ENCODE data around the gene PRM2. TPM values are rescaled to one million over a fixed set of nuclear protein-coding genes. Genes with fewer than 3 reads are reported as not detected.

The PRM2 gene
- total and polyA plus RNA-seq, 12 donors: not detected

- no peak for TF ChIP-seq CTCF (IDR thresholded peaks at IDR 0.05)
- H3K9me3 ChIP-seq: no peaks in the 10 kb centered on the region
- H3K4me3 ChIP-seq: no peak within 1 kb of the TSS
- intact Hi-C loops (cut with DNase I): loop anchor here in 1 of 10 donors (10.0 kb wide), 1 partner anchor 86 kb away; no protein-coding TSS in a partner anchor
- ATAC-seq: no peak
- WGBS, 2 donors: 86 to 96% methylated on average over 11 of the region's 11 CpGs
- H3K27me3 ChIP-seq: no peaks in the 10 kb centered on the region
- no peaks in the 10 kb centered on the region for H3K36me3 ChIP-seq
- DNase-seq: no peak
- peaks cover 0 to 4% (median 0%) of the 10 kb centered on the region in 9 donors for H3K4me1 ChIP-seq
- H3K27ac ChIP-seq: no peak within 1 kb of the TSS
Measured at GRCh38 chr16:11268921-11269375, 7.3 kb downstream of the PRM2 start, which contains the start of gene TNP2. Gene TNP2 (minus strand): TSS chr16:11269325. CDS start chr16:11269262, 63 bp downstream.

- peaks cover 0 to 7% (median 0%) of the 10 kb centered on the region in 9 donors for H3K4me1 ChIP-seq
- intact Hi-C loops (cut with DNase I): loop anchor here in 1 of 10 donors (10.0 kb wide), 1 partner anchor 90 kb away; no protein-coding TSS in a partner anchor
- 79 to 82% methylated on average over 7 of the region's 7 CpGs for WGBS, 2 donors
- ATAC-seq: no peak
- no peak overlapping the region for H3K27ac ChIP-seq
- H3K9me3 ChIP-seq: no peaks in the 10 kb centered on the region
- H3K36me3 ChIP-seq: no peaks in the 10 kb centered on the region
- DNase-seq: no peak
- H3K27me3 ChIP-seq: no peaks in the 10 kb centered on the region
- no peak for TF ChIP-seq CTCF (IDR thresholded peaks at IDR 0.05)
- H3K4me3 ChIP-seq: no peak overlapping the region
Measured at GRCh38 chr16:11265124-11265523, 11.2 kb downstream of the PRM2 start.

GRCh38 chr16:11264155-11264832 is 12.0 kb downstream of the PRM2 start:
- no peaks in the 10 kb centered on the region for H3K27me3 ChIP-seq
- no peak for ATAC-seq
- WGBS, 2 donors: 81 to 85% methylated on average over 9 of the region's 9 CpGs
- no peak for DNase-seq
- H3K4me1 ChIP-seq: peaks cover 0 to 11% (median 3%) of the 10 kb centered on the region in 9 donors
- H3K36me3 ChIP-seq: no peaks in the 10 kb centered on the region
- no peak overlapping the region for H3K4me3 ChIP-seq
- no peaks in the 10 kb centered on the region for H3K9me3 ChIP-seq
- no peak for TF ChIP-seq CTCF (IDR thresholded peaks at IDR 0.05)
- H3K27ac ChIP-seq: no peak overlapping the region
- intact Hi-C loops (cut with DNase I): loop anchor here in 2 of 10 donors (5.0 to 10.0 kb wide), 2 partner anchors 91 to 93 kb away; no protein-coding TSS in a partner anchor

GRCh38 chr16:11263737-11264136 is 12.5 kb downstream of the PRM2 start:
- TF ChIP-seq CTCF (IDR thresholded peaks at IDR 0.05): no peak
- no peak overlapping the region for H3K4me3 ChIP-seq
- WGBS, 2 donors: 60 to 75% methylated on average over 4 of the region's 4 CpGs
- H3K4me1 ChIP-seq: peaks cover 2 to 16% (median 8%) of the 10 kb centered on the region in 9 donors
- no peaks in the 10 kb centered on the region for H3K36me3 ChIP-seq
- no peaks in the 10 kb centered on the region for H3K9me3 ChIP-seq
- intact Hi-C loops (cut with DNase I): loop anchor here in 2 of 10 donors (5.0 to 10.0 kb wide), 2 partner anchors 91 to 94 kb away; no protein-coding TSS in a partner anchor
- DNase-seq: no peak
- no peak for ATAC-seq
- H3K27me3 ChIP-seq: no peaks in the 10 kb centered on the region
- no peak overlapping the region for H3K27ac ChIP-seq

Data from heart right ventricle (tissue), 16 donors.